ENCODE results near the gene CBX4.

- TF ChIP-seq EZH2phosphoT487 (IDR thresholded peaks at IDR 0.05; ENCODE audit: borderline replicate concordance, low read depth, low read length) (no peak), CTCF (conservative IDR thresholded peaks at IDR 0.05; ENCODE audit: low read length) (no peak)
Measured at GRCh38 chr17:79824234-79824633, 15.0 kb downstream of the CBX4 start.

Data from OCI-LY7 (cell line).